ENCODE data around the gene DNAJC17. TPM values are rescaled to one million over a fixed set of nuclear protein-coding genes. Genes with fewer than 3 reads are reported as not detected.

DNAJC17 gene
- total RNA-seq, 1 donor from 2014 or later, result 49.3 TPM

DNA sequence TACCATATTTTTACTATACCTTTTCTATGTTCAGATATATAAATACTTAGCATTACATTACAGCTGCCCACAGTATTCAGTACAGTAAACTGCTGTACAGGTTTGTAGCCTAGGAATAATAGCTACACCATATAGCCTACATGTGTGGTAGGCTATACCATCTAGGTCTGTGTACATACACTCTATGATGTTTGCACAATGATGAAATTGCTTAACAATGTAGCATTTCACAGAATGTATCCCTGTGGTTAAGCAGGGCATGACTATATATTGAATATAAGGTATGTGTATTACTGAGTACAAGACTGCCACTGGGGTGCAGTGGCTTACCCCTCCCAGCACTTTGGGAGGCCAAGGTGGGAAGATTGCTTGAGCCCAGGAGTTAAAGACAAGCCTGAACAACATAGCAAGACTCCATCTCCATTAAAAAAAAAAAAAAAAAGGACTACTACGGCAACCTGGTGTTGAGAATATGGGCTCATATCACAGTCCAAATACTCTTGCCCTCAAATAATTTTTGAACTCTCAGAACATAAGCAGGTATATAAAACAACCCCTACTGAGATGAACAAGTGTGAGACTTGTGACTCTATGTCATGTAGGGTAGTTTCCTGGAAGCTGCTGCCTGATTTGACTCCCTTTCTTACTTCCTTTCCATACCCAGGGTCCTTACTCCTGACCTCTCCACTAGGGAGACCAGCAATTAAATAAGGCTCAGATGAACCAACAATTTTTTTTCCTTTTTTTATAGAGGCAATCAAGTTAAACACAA lies 16.5 kb upstream of the DNAJC17 start:
- no peak overlapping the region for H3K27ac Mint-ChIP-seq
- Histone ChIP-seq H3K79me2 (ENCODE audit: low read depth) (no peaks in the 10 kb centered on the region), H3K36me3 (no peaks in the 10 kb centered on the region), H2AFZ (replicated peaks) (no peak overlapping the region), H3K27me3 (no peaks in the 10 kb centered on the region), H3K4me1 (no peaks in the 10 kb centered on the region), H3F3A (ENCODE audit: low read depth) (no peaks in the 10 kb centered on the region), H3K4me2 (no peak overlapping the region), H3K4me3 (no peak overlapping the region), H4K20me1 (ENCODE audit: low read depth) (no peaks in the 10 kb centered on the region), H3K9ac (no peak overlapping the region), H3K27ac (no peak overlapping the region), H3K9me3 (ENCODE audit: low read depth) (no peaks in the 10 kb centered on the region)
- H3K27me3 Mint-ChIP-seq (ENCODE audit: insufficient read depth, low read depth), result no peaks in the 10 kb centered on the region
- TF ChIP-seq, protein P1, sequence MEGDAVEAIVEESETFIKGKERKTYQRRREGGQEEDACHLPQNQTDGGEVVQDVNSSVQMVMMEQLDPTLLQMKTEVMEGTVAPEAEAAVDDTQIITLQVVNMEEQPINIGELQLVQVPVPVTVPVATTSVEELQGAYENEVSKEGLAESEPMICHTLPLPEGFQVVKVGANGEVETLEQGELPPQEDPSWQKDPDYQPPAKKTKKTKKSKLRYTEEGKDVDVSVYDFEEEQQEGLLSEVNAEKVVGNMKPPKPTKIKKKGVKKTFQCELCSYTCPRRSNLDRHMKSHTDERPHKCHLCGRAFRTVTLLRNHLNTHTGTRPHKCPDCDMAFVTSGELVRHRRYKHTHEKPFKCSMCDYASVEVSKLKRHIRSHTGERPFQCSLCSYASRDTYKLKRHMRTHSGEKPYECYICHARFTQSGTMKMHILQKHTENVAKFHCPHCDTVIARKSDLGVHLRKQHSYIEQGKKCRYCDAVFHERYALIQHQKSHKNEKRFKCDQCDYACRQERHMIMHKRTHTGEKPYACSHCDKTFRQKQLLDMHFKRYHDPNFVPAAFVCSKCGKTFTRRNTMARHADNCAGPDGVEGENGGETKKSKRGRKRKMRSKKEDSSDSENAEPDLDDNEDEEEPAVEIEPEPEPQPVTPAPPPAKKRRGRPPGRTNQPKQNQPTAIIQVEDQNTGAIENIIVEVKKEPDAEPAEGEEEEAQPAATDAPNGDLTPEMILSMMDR (IDR thresholded peaks at IDR 0.05), result no peak
- TF ChIP-seq EZH2 (IDR thresholded peaks at IDR 0.05), result no peak
- TF ChIP-seq EZH2phosphoT487 (IDR thresholded peaks at IDR 0.05), result no peak
- H3K9me3 Mint-ChIP-seq, result no peaks in the 10 kb centered on the region
- H3K36me3 Mint-ChIP-seq, result no peaks in the 10 kb centered on the region
- DNase-seq (ENCODE audit: low spot score), result no peak
- H3K4me1 Mint-ChIP-seq, result peaks cover 2% of the 10 kb centered on the region
- no peak overlapping the region for H3K4me3 Mint-ChIP-seq

DNA sequence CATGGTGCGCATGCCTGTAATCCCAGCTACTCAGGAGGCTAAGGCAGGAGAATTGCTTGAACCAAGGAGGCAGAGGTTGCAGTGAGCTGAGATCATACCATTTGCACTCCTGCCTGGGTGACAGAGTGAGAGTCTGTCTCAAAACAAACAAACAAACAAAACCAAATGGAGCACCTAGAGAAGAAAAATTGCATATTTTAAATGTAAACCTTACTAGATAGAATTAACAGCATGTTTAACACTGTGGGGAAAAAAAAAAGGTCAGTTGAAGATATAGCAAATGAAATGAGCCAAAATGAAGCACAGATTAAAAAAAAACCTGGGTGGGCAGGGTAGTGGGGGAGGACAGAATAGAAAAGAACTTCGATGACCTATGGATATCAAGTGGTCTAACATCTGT lies 13.9 kb upstream of the DNAJC17 start:
- H2AFZ ChIP-seq (replicated peaks), result no peak overlapping the region

GRCh38 chr15:40819048-40819447 lies 11.8 kb upstream of the DNAJC17 start:
- Mint-ChIP-seq H3K27me3 (ENCODE audit: insufficient read depth, low read depth) (peaks cover 3% of the 10 kb centered on the region), H3K4me1 (no peaks in the 10 kb centered on the region), H3K9me3 (no peaks in the 10 kb centered on the region), H3K4me3 (no peak overlapping the region), H3K36me3 (peaks cover 4% of the 10 kb centered on the region), H3K27ac (no peak overlapping the region)
- no peak for DNase-seq (ENCODE audit: low spot score)
- H3K79me2 ChIP-seq (ENCODE audit: low read depth), result no peaks in the 10 kb centered on the region
- no peaks in the 10 kb centered on the region for H3K9me3 ChIP-seq (ENCODE audit: low read depth)
- H3K27me3 ChIP-seq, result no peaks in the 10 kb centered on the region
- H3K27ac ChIP-seq, result no peak overlapping the region
- no peaks in the 10 kb centered on the region for H4K20me1 ChIP-seq (ENCODE audit: low read depth)
- TF ChIP-seq EZH2 (IDR thresholded peaks at IDR 0.05) (no peak), EZH2phosphoT487 (IDR thresholded peaks at IDR 0.05) (no peak)
- TF ChIP-seq, protein P1 (IDR thresholded peaks at IDR 0.05), result no peak
- no peaks in the 10 kb centered on the region for H3K4me1 ChIP-seq
- no peak overlapping the region for H3K4me2 ChIP-seq
- H3F3A ChIP-seq (ENCODE audit: low read depth), result no peaks in the 10 kb centered on the region
- no peak overlapping the region for H2AFZ ChIP-seq (replicated peaks)
- H3K9ac ChIP-seq, result no peak overlapping the region
- H3K4me3 ChIP-seq, result no peak overlapping the region
- H3K36me3 ChIP-seq, result no peaks in the 10 kb centered on the region

More for the DNA sequence above, 13.9 kb upstream of the DNAJC17 start:
- Mint-ChIP-seq H3K4me1 (peaks cover 2% of the 10 kb centered on the region), H3K27me3 (ENCODE audit: insufficient read depth, low read depth) (no peaks in the 10 kb centered on the region), H3K4me3 (no peak overlapping the region), H3K9me3 (no peaks in the 10 kb centered on the region), H3K36me3 (no peaks in the 10 kb centered on the region), H3K27ac (no peak overlapping the region)
- Histone ChIP-seq H3K27me3 (no peaks in the 10 kb centered on the region), H3K4me2 (no peak overlapping the region), H3K27ac (no peak overlapping the region), H3K4me1 (no peaks in the 10 kb centered on the region), H3F3A (ENCODE audit: low read depth) (no peaks in the 10 kb centered on the region), H3K36me3 (no peaks in the 10 kb centered on the region), H3K4me3 (no peak overlapping the region), H4K20me1 (ENCODE audit: low read depth) (no peaks in the 10 kb centered on the region), H3K9me3 (ENCODE audit: low read depth) (no peaks in the 10 kb centered on the region), H3K79me2 (ENCODE audit: low read depth) (no peaks in the 10 kb centered on the region), H3K9ac (no peak overlapping the region)
- no peak for DNase-seq (ENCODE audit: low spot score)
- TF ChIP-seq EZH2phosphoT487 (IDR thresholded peaks at IDR 0.05), result no peak
- no peak for TF ChIP-seq EZH2 (IDR thresholded peaks at IDR 0.05)
- TF ChIP-seq, protein P1 (IDR thresholded peaks at IDR 0.05), result no peak

Measured in neural progenitor cell (in vitro differentiated cells).